Thyroid gland (tissue), 4 donors: ENCODE data around the gene ZNF716. TPM values are rescaled to one million over a fixed set of nuclear protein-coding genes. Genes with fewer than 3 reads are reported as not detected.

Experiments used
- DNase-seq, 2 donors: peaks; one replicate each; pipeline ENCODE4 v3.0.0-alpha.2; 2019
- H3K27ac ChIP-seq, 3 donors: fragments of 200-600 bp; sonication (generic); 1 replicate in 2 of 3; 2 replicates in 1 of 3; pipeline ENCODE4 v1.5.1; 2016 to 2019; ENCODE audit warnings: mild to moderate bottlenecking in 1 of 3, moderate library complexity in 1 of 3
- H3K27me3 ChIP-seq: fragments of 200-600 bp; sonication (generic); one replicate; pipeline ENCODE4 v1.5.1; 2019
- H3K36me3 ChIP-seq, 2 donors: fragments of 200-600 bp; sonication (generic); one replicate each; pipeline ENCODE4 v1.5.1; 2016 to 2019
- H3K4me1 ChIP-seq, 2 donors: fragments of 200-600 bp; sonication (generic); one replicate each; pipeline ENCODE4 v1.5.1; 2017 to 2019
- H3K4me3 ChIP-seq, 3 donors: fragments of 200-600 bp; sonication (generic); replicated peaks in 1 of 3; 1 replicate in 2 of 3; 2 replicates in 1 of 3; pipeline ENCODE4 v1.5.1; 2016; ENCODE audit warnings: mild to moderate bottlenecking in 1 of 3
- H3K9me3 ChIP-seq: fragments of 200-600 bp; sonication (generic); one replicate; pipeline ENCODE4 v1.5.1; 2017
- CTCF ChIP-seq, 6 experiments: fragments of 200-600 bp in 3 of 6; fragments of 450-650 bp in 3 of 6; sonication (generic) in 3 of 6; IDR thresholded peaks; one replicate each; pipeline ENCODE4 v1.5.1; 2016 to 2019; ENCODE audit warnings: antibody characterized with exemption in 6 of 6, mild to moderate bottlenecking in 2 of 6, inconsistent platforms in 1 of 6, moderate library complexity in 1 of 6
- POLR2A ChIP-seq, 2 donors: fragments of 450-650 bp; IDR thresholded peaks; one replicate each; pipeline ENCODE4 v1.6.1; 2017; ENCODE audit warnings: antibody characterized with exemption in 2 of 2, mild to moderate bottlenecking in 2 of 2, moderate library complexity in 1 of 2
- WGBS, 2 donors: methylation state at CpG; one replicate each; pipeline ENCODE4 v1.1.5; 2017; 5-methylcytosine and 5-hydroxymethylcytosine counted together
- intact Hi-C: fragments of 100-400 bp; cut with DNase I; formaldehyde crosslinking; loops from one replicate; pipeline ENCODE4 v1.15.1; 2023
- microRNA counts, 2 donors: library from miRNA; unstranded; fragments of <30 nt; microRNA quantifications; one replicate each; lab custom pipeline; 2016 to 2017
- microRNA-seq: library from miRNA; unstranded; fragments of <30 nt; microRNA quantifications from one replicate; pipeline ENCODE4, GENCODE V29; 2016
- small RNA-seq: library from RNA; depleted of rRNA; stranded (forward); fragments of <200 nt; gene quantifications from one replicate; pipeline ENCODE3, GENCODE V24; 2016
- total RNA-seq, 4 donors: library from RNA; depleted of rRNA; stranded (reverse); fragments of >200 nt; gene quantifications; one replicate each; pipeline ENCODE4 v1.2.3, GENCODE V29; 2016

Gene ZNF716
- total RNA-seq, 4 donors from 2014 or later, result not detected

GRCh38 chr7:57496395-57496794 lies 46.4 kb downstream of the ZNF716 start:
- no peak for DNase-seq
- intact Hi-C loops, result no loop called here
- Histone ChIP-seq H3K27ac (no peak overlapping the region), H3K4me1 (no peaks in the 10 kb centered on the region), H3K9me3 (no peaks in the 10 kb centered on the region), H3K36me3 (no peaks in the 10 kb centered on the region), H3K27me3 (no peaks in the 10 kb centered on the region), H3K4me3 (no peak overlapping the region)
- TF ChIP-seq POLR2A (IDR thresholded peaks at IDR 0.05) (no peak), CTCF (IDR thresholded peaks at IDR 0.05) (no peak)
- 52 to 64% methylated on average over 6 of the region's 6 CpGs for WGBS, 2 donors

GRCh38 chr7:57505176-57505575 lies 55.2 kb downstream of the ZNF716 start:
- H3K4me1 ChIP-seq, result no peaks in the 10 kb centered on the region
- no peaks in the 10 kb centered on the region for H3K9me3 ChIP-seq
- TF ChIP-seq CTCF (IDR thresholded peaks at IDR 0.05) (no peak), POLR2A (IDR thresholded peaks at IDR 0.05) (no peak)
- H3K27ac ChIP-seq, result no peak overlapping the region
- H3K4me3 ChIP-seq, result no peak overlapping the region
- intact Hi-C loops, result no loop called here
- no peaks in the 10 kb centered on the region for H3K36me3 ChIP-seq
- DNase-seq, result no peak
- 30 to 68% methylated on average over 1 of the region's 1 CpG for WGBS, 2 donors
- no peaks in the 10 kb centered on the region for H3K27me3 ChIP-seq

MicroRNA genes within 50 kb of the gene (microRNA counts, 767-probe panel; counts per million panel counts)
- 0 counts per million in 2 donors for microRNA hsa-miR-3147 (lab: Ali Mortazavi, UCI)

Small RNA genes lying within 50 kb of the gene (microRNA-seq; reads per million reads assigned to microRNA genes)
- not detected for gene MIR3147

Small RNA genes lying within 50 kb of the gene (small RNA-seq; reads per million reads assigned to genes)
- gene MIR3147, result not detected
